ENCODE measurements around the gene ARHGEF10L.
A peak's percentile ranks its signal among the peaks of the same experiment; 100 is the strongest.

DNA sequence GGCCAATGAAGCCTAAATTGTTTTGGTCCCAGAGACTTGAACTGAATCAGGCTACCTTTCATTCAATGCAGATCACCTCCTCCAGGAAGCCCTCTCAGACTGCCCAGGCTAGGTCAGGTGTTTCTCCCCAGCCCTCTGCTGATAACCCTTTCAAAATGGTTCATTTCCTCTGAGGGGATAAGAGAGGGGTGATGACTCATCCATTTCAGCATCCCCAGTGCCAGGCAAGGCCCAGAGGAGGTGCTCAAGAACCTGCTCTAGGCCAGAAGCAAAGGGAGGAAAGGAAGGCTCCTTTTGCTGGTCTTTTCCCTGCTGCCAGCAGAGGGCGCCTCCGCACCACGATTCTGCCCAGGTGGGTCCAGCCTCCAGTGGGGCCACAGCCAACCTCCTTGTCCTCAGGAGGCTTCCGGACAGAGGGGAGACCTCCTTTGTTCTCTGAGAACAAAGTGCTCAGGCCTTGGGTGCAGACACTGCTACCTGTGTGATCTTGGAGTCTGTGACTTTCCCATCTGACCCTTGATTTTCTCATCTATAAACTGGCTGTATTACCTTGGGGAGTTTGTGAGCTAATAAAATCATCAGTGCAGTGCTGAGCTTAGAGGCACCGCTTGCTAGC is 45.3 kb upstream of the ARHGEF10L start:
- TF ChIP-seq EZH2phosphoT487 (conservative IDR thresholded peaks at IDR 0.05; ENCODE audit: low read length) (no peak), CTCF (IDR thresholded peaks at IDR 0.05; ENCODE audit: insufficient read depth, low read length, poor library complexity, severe bottlenecking) (peak; percentile 72)
